GM12878 (cell line): ENCODE results near the gene ELP6. TPM values are rescaled to one million over a fixed set of nuclear protein-coding genes. Genes with fewer than 3 reads are reported as not detected.

Experiments
- BCLAF1 ChIP-seq: fragments of 450-650 bp; IDR thresholded peaks from 2 replicates; pipeline ENCODE4 v1.6.1; 2017; ENCODE audit warnings: antibody characterized with exemption, mild to moderate bottlenecking, moderate library complexity
- BHLHE40 ChIP-seq, 2 experiments: fragments of 450-650 bp in 1 of 2; IDR thresholded peaks; 2 replicates each; pipeline ENCODE4 v1.6.1; 2011 to 2017; ENCODE audit warnings: low read depth in 2 of 2, borderline replicate concordance in 1 of 2, improper control_type of control experiment in 1 of 2, low read length in 1 of 2, mild to moderate bottlenecking in 1 of 2
- BRCA1 ChIP-seq: IDR thresholded peaks from 2 replicates; pipeline ENCODE4 v1.6.1; 2011; ENCODE audit warnings: low read depth, low read length, improper control_type of control experiment
- CBX3 ChIP-seq: fragments of 200-600 bp; sonication (generic); IDR thresholded peaks from 2 replicates; pipeline ENCODE4 v1.6.1; 2016; ENCODE audit warnings: low read depth, borderline replicate concordance
- CBX5 ChIP-seq: sonication (generic); IDR thresholded peaks from 2 replicates; pipeline ENCODE4 v1.6.1; 2016; ENCODE audit warnings: low read depth, moderate library complexity, mild to moderate bottlenecking, inconsistent platforms
- E2F4 ChIP-seq: IDR thresholded peaks from 2 replicates; pipeline ENCODE4 v1.6.1; 2012; ENCODE audit warnings: low read depth, low read length, improper control_type of control experiment
- E4F1 ChIP-seq: fragments of 450-650 bp; IDR thresholded peaks from 2 replicates; pipeline ENCODE4 v1.6.1; 2018; ENCODE audit warnings: borderline replicate concordance, mild to moderate bottlenecking; ENCODE audit not compliant: partially characterized antibody
- EGR1 ChIP-seq, 2 experiments: IDR thresholded peaks; 1 replicate in 1 of 2; 2 replicates in 1 of 2; pipeline ENCODE4 v1.6.1; 2011 to 2012; ENCODE audit warnings: low read depth in 2 of 2, low read length in 2 of 2, borderline replicate concordance in 1 of 2, mild to moderate bottlenecking in 1 of 2, moderate library complexity in 1 of 2
- GATAD2B ChIP-seq: fragments of 450-650 bp; conservative IDR thresholded peaks from 2 replicates; pipeline ENCODE4 v1.6.1; 2017; ENCODE audit warnings: low read depth, mild to moderate bottlenecking, moderate library complexity
- HDAC2 ChIP-seq: fragments of 200-600 bp; sonication (generic); IDR thresholded peaks from 2 replicates; pipeline ENCODE4 v1.6.1; 2017
- MEF2A ChIP-seq: IDR thresholded peaks from 2 replicates; pipeline ENCODE4 v1.6.1; 2011; ENCODE audit warnings: low read depth, mild to moderate bottlenecking, low read length, moderate library complexity; ENCODE audit not compliant: insufficient read depth
- NBN ChIP-seq: fragments of 450-650 bp; IDR thresholded peaks from 2 replicates; pipeline ENCODE4 v1.6.1; 2016
- NRF1 ChIP-seq: conservative IDR thresholded peaks from 2 replicates; pipeline ENCODE4 v1.6.1; 2011; ENCODE audit warnings: mild to moderate bottlenecking, low read depth, low read length, improper control_type of control experiment
- RCOR1 ChIP-seq: conservative IDR thresholded peaks from 2 replicates; pipeline ENCODE4 v1.6.1; 2012; ENCODE audit warnings: low read depth, low read length, improper control_type of control experiment
- SRF ChIP-seq, 2 experiments: IDR thresholded peaks; 2 replicates each; pipeline ENCODE4 v1.6.1; 2011; ENCODE audit warnings: low read depth in 2 of 2, low read length in 2 of 2, mild to moderate bottlenecking in 1 of 2, moderate library complexity in 1 of 2
- ZNF207 ChIP-seq: fragments of 450-650 bp; IDR thresholded peaks from 2 replicates; pipeline ENCODE4 v1.6.1; 2014; ENCODE audit warnings: antibody characterized with exemption, mild to moderate bottlenecking, borderline replicate concordance
- ZNF592 ChIP-seq: fragments of 450-650 bp; IDR thresholded peaks from 2 replicates; pipeline ENCODE4 v1.6.1; 2017; ENCODE audit warnings: mild to moderate bottlenecking, moderate library complexity
- ZNF622 ChIP-seq: fragments of 450-650 bp; IDR thresholded peaks from 2 replicates; pipeline ENCODE4 v1.6.1; 2017; ENCODE audit warnings: mild to moderate bottlenecking, inconsistent platforms
- polyA plus RNA-seq, 11 experiments: library from polyadenylated mRNA; depleted of rRNA in 4 of 11; unstranded in 6 of 11; stranded (reverse) in 5 of 11; fragments of >200 nt; fragmentation: Nextera tagmentation in 4 of 11; fragmentation: Illumina TruSeq in 1 of 11; extraction: Ambion mirVana in 4 of 11; extraction: Trizol in 1 of 11; gene quantifications; 1 replicate in 1 of 11; 2 replicates in 10 of 11; pipeline versions ENCODE4 v1.2.1 to v1.2.3, GENCODE V29; 2011 to 2016; ENCODE audit warnings: inconsistent platforms in 2 of 11, missing spikeins in 2 of 11, low read depth in 1 of 11
- total RNA-seq, 4 experiments: library from RNA; depleted of rRNA in 3 of 4; stranded (reverse); fragments of >200 nt in 3 of 4; fragmentation: Illumina TruSeq in 1 of 4; extraction: Trizol in 1 of 4; gene quantifications; 2 replicates each; pipeline versions ENCODE4 v1.2.1 to v1.2.3, GENCODE V29; 2013 to 2021

The ELP6 gene
- total and polyA plus RNA-seq, 10 of the 15 experiments (the other 5 are each of a cell fraction or from before 2014, with no cell fraction given), result 39.5 to 83.3 (median 50.2) TPM

GRCh38 chr3:47522082-47522987 is 8.8 kb upstream of the ELP6 start (continued):
- 0 out of 2 replicates have a peak, but pooled peaks have one; percentile 37 for TF ChIP-seq ZNF592
- peak; percentile 89 for TF ChIP-seq BHLHE40 (IDR thresholded peaks at IDR 0.05; ENCODE audit: borderline replicate concordance in 1 of 2, low read depth in 2 of 2, low read length in 1 of 2)
- no peak for TF ChIP-seq ZNF622
- TF ChIP-seq NRF1, result no peak
- no peak for TF ChIP-seq SRF (IDR thresholded peaks at IDR 0.05; ENCODE audit: low read depth in 2 of 2, low read length in 2 of 2)
- peak; percentile 72; the same call in 1 of the 2 replicates for TF ChIP-seq ZNF207
- TF ChIP-seq BCLAF1, result no peak
- TF ChIP-seq RCOR1, result 0 out of 2 replicates have a peak, but pooled peaks have one; percentile 52
- TF ChIP-seq HDAC2, result no peak
- peak; percentile 57; the same call in 1 of the 2 replicates for TF ChIP-seq GATAD2B
- no peak for TF ChIP-seq CBX5
- no peak for TF ChIP-seq E2F4
- 0 out of 2 replicates have a peak, but pooled peaks have one; percentile 40 for TF ChIP-seq NBN
- TF ChIP-seq BRCA1, result no peak
- no peak for TF ChIP-seq MEF2A
- TF ChIP-seq EGR1 (IDR thresholded peaks at IDR 0.05; ENCODE audit: borderline replicate concordance in 1 of 2, low read depth in 2 of 2, low read length in 2 of 2), result no peak
- no peak for TF ChIP-seq CBX3
- TF ChIP-seq E4F1, result no peak
